Measurements from ENCODE around the gene GFY. TPM values are rescaled to one million over a fixed set of nuclear protein-coding genes. Genes with fewer than 3 reads are reported as not detected.

Gene GFY
- total and polyA plus RNA-seq, 2 donors (not counting 1 experiment from before 2014, with no cell fraction given): not detected

DNA sequence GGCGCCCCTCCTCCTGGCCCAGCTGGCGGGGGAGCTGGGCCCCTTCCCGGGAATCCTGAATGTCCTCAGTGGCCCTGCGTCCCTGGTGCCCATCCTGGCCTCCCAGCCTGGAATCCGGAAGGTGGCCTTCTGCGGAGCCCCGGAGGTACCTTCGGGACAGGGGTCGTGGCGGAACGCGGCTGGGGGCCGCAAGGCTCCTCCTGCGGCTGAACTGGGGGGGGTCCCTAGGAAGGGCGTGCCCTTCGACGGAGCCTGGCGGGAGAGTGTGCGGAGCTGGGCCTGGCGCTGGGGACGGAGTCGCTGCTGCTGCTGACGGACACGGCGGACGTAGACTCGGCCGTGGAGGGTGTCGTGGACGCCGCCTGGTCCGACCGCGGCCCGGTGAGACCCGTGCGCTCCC, 36.5 kb downstream of the GFY start:
- Histone ChIP-seq H3K27ac (ENCODE audit: low read length in 2 of 2) (no peak overlapping the region), H3K4me3 (ENCODE audit: control extremely low read depth in 1 of 5, extremely low read depth in 1 of 5, insufficient read depth in 1 of 5, low read depth in 2 of 5, low read length in 4 of 5) (no peak overlapping the region), H3K4me2 (replicated peaks; ENCODE audit: low read depth, low read length, poor library complexity, severe bottlenecking) (no peak overlapping the region), H2AFZ (ENCODE audit: insufficient read depth, low read depth, low read length, poor library complexity, severe bottlenecking) (no peak overlapping the region), H3K36me3 (replicated peaks in 1 of 2; ENCODE audit: control extremely low read depth in 1 of 2, control insufficient read depth in 1 of 2, extremely low read depth in 1 of 2, insufficient read depth in 2 of 2, low read length in 1 of 2) (peaks cover 0 to 70% of the 10 kb centered on the region in 2 experiments), H3K79me2 (ENCODE audit: control insufficient read depth, insufficient read depth, low read length) (peaks cover 42% of the 10 kb centered on the region), H3K27me3 (replicated peaks in 1 of 4; ENCODE audit: control extremely low read depth in 1 of 4, control insufficient read depth in 3 of 4, insufficient read depth in 4 of 4, low read length in 3 of 4) (no peaks in the 10 kb centered on the region), H3K4me1 (ENCODE audit: control insufficient read depth in 2 of 2, insufficient read depth in 2 of 2, low read length in 2 of 2) (peaks cover 0 to 8% of the 10 kb centered on the region in 2 donors), H3K9ac (ENCODE audit: low read length) (no peak overlapping the region), H4K20me1 (ENCODE audit: control insufficient read depth, insufficient read depth, low read length, poor library complexity, severe bottlenecking) (peaks cover 31% of the 10 kb centered on the region), H3K9me3 (ENCODE audit: control extremely low read depth in 1 of 3, control insufficient read depth in 2 of 3, insufficient read depth in 1 of 3, low read length in 2 of 3) (peaks cover 0 to 4% (median 0%) of the 10 kb centered on the region in 3 donors)
- ATAC-seq (ENCODE audit: low read depth): no peak
- Mint-ChIP-seq H3K27ac (no peak overlapping the region), H3K9me3 (ENCODE audit: insufficient read depth) (no peaks in the 10 kb centered on the region), H3K27me3 (no peaks in the 10 kb centered on the region), H3K4me1 (peaks cover 2% of the 10 kb centered on the region), H3K4me3 (no peak overlapping the region)
- intact Hi-C loops (cut with micrococcal nuclease): no loop called here
- POLR2A ChIA-PET: interaction anchor here (0.7 kb wide), 1 partner anchor 51 kb away, joined by 3 read pairs; the partner anchor contains the start of gene FCGRT
- CTCF ChIA-PET: no interaction called here
- TF ChIP-seq, protein P1, sequence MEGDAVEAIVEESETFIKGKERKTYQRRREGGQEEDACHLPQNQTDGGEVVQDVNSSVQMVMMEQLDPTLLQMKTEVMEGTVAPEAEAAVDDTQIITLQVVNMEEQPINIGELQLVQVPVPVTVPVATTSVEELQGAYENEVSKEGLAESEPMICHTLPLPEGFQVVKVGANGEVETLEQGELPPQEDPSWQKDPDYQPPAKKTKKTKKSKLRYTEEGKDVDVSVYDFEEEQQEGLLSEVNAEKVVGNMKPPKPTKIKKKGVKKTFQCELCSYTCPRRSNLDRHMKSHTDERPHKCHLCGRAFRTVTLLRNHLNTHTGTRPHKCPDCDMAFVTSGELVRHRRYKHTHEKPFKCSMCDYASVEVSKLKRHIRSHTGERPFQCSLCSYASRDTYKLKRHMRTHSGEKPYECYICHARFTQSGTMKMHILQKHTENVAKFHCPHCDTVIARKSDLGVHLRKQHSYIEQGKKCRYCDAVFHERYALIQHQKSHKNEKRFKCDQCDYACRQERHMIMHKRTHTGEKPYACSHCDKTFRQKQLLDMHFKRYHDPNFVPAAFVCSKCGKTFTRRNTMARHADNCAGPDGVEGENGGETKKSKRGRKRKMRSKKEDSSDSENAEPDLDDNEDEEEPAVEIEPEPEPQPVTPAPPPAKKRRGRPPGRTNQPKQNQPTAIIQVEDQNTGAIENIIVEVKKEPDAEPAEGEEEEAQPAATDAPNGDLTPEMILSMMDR (IDR thresholded peaks at IDR 0.05): no peak
- TF ChIP-seq EZH2 (IDR thresholded peaks at IDR 0.05; ENCODE audit: borderline replicate concordance, insufficient read depth, low read depth, low read length, poor library complexity, severe bottlenecking): no peak
- DNase-seq: no peak
- 98% methylated on average over 26 of the region's 37 CpGs for WGBS (ENCODE audit: insufficient coverage)

DNA sequence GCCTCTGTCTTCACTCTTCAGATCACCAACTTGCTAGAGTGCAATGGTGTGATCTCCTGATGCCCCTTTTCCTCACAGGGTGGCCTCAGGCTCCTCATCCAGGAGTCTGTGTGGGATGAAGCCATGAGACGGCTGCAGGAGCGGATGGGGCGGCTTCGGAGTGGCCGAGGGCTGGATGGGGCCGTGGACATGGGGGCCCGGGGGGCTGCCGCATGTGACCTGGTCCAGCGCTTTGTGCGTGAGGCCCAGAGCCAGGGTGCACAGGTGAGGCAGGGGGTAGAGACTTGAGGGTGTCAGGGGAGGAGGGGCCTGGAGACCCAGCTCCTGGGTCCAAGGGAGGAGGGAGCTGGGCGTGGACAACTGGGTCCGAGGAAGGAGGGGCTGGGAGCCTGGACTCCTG, 37.3 kb downstream of the GFY start:
- Histone ChIP-seq H4K20me1 (ENCODE audit: control insufficient read depth, insufficient read depth, low read length, poor library complexity, severe bottlenecking) (peaks cover 31% of the 10 kb centered on the region), H3K36me3 (replicated peaks in 1 of 2; ENCODE audit: control extremely low read depth in 1 of 2, control insufficient read depth in 1 of 2, extremely low read depth in 1 of 2, insufficient read depth in 2 of 2, low read length in 1 of 2) (peaks cover 0 to 68% of the 10 kb centered on the region in 2 experiments), H3K4me2 (replicated peaks; ENCODE audit: low read depth, low read length, poor library complexity, severe bottlenecking) (no peak overlapping the region), H3K27me3 (replicated peaks in 1 of 4; ENCODE audit: control extremely low read depth in 1 of 4, control insufficient read depth in 3 of 4, insufficient read depth in 4 of 4, low read length in 3 of 4) (no peaks in the 10 kb centered on the region), H2AFZ (ENCODE audit: insufficient read depth, low read depth, low read length, poor library complexity, severe bottlenecking) (no peak overlapping the region), H3K9me3 (ENCODE audit: control extremely low read depth in 1 of 3, control insufficient read depth in 2 of 3, insufficient read depth in 1 of 3, low read length in 2 of 3) (peaks cover 0 to 4% (median 0%) of the 10 kb centered on the region in 3 donors), H3K27ac (ENCODE audit: low read length in 2 of 2) (no peak overlapping the region), H3K79me2 (ENCODE audit: control insufficient read depth, insufficient read depth, low read length) (peaks cover 33% of the 10 kb centered on the region), H3K4me3 (ENCODE audit: control extremely low read depth in 1 of 5, extremely low read depth in 1 of 5, insufficient read depth in 1 of 5, low read depth in 2 of 5, low read length in 4 of 5) (no peak overlapping the region), H3K9ac (ENCODE audit: low read length) (no peak overlapping the region), H3K4me1 (ENCODE audit: control insufficient read depth in 2 of 2, insufficient read depth in 2 of 2, low read length in 2 of 2) (peaks cover 0 to 8% of the 10 kb centered on the region in 2 donors)
- DNase-seq (no peak), ATAC-seq (ENCODE audit: low read depth) (no peak)
- POLR2A ChIA-PET: no interaction called here
- no peaks in the 10 kb centered on the region for H3K27me3 Mint-ChIP-seq
- H3K4me1 Mint-ChIP-seq: no peaks in the 10 kb centered on the region
- WGBS (ENCODE audit: insufficient coverage): 88% methylated on average over 11 of the region's 12 CpGs
- H3K4me3 Mint-ChIP-seq: no peak overlapping the region
- no peaks in the 10 kb centered on the region for H3K9me3 Mint-ChIP-seq (ENCODE audit: insufficient read depth)
- intact Hi-C loops (cut with micrococcal nuclease): no loop called here
- CTCF ChIA-PET: no interaction called here
- TF ChIP-seq, protein P1 (IDR thresholded peaks at IDR 0.05): no peak
- TF ChIP-seq EZH2 (IDR thresholded peaks at IDR 0.05; ENCODE audit: borderline replicate concordance, insufficient read depth, low read depth, low read length, poor library complexity, severe bottlenecking): no peak
- H3K27ac Mint-ChIP-seq: no peak overlapping the region

Measured in B cell (primary cell).